Neural cell (in vitro differentiated cells): Measurements from ENCODE around the gene ZMIZ2.

Experiments used
- EP300 ChIP-seq: fragments of 450-650 bp; conservative IDR thresholded peaks from 2 replicates; pipeline ENCODE4 v1.6.1; 2014; ENCODE audit warnings: antibody characterized with exemption, mild to moderate bottlenecking, moderate library complexity; ENCODE audit not compliant: poor library complexity, severe bottlenecking
- EZH2 ChIP-seq: fragments of 200-600, 300-800 bp; shearing (Covaris generic), sonication (generic); IDR thresholded peaks from 2 replicates; pipeline ENCODE4 v1.6.1; 2014; ENCODE audit warnings: antibody characterized with exemption, low read length, borderline replicate concordance, mild to moderate bottlenecking; ENCODE audit not compliant: insufficient read depth, poor library complexity, severe bottlenecking
- MXI1 ChIP-seq: fragments of 450-650 bp; conservative IDR thresholded peaks from 2 replicates; pipeline ENCODE4 v1.6.1; 2014; ENCODE audit warnings: antibody characterized with exemption, mild to moderate bottlenecking; ENCODE audit not compliant: poor library complexity, severe bottlenecking
- POLR2AphosphoS5 ChIP-seq: IDR thresholded peaks from 2 replicates; pipeline ENCODE4 v1.6.1; 2012
- RAD21 ChIP-seq: fragments of 450-650 bp; conservative IDR thresholded peaks from 2 replicates; pipeline ENCODE4 v1.6.1; 2014; ENCODE audit warnings: antibody characterized with exemption, mild to moderate bottlenecking, moderate library complexity
- TAF1 ChIP-seq: IDR thresholded peaks from 2 replicates; pipeline ENCODE4 v1.6.1; 2012; ENCODE audit warnings: low read depth
- TF ChIP-seq, protein P1 (sequence below): fragments of 450-650 bp; IDR thresholded peaks from 2 replicates; pipeline ENCODE4 v1.5.1; 2014; ENCODE audit warnings: antibody characterized with exemption, mild to moderate bottlenecking, moderate library complexity; ENCODE audit not compliant: poor library complexity, severe bottlenecking
- TF ChIP-seq, protein P2 (sequence below): IDR thresholded peaks from 2 replicates; pipeline ENCODE4 v1.6.1; 2012; ENCODE audit warnings: borderline replicate concordance

GRCh38 chr7:44771358-44771757 is 22.7 kb downstream of the ZMIZ2 start:
- TF ChIP-seq, protein P1, sequence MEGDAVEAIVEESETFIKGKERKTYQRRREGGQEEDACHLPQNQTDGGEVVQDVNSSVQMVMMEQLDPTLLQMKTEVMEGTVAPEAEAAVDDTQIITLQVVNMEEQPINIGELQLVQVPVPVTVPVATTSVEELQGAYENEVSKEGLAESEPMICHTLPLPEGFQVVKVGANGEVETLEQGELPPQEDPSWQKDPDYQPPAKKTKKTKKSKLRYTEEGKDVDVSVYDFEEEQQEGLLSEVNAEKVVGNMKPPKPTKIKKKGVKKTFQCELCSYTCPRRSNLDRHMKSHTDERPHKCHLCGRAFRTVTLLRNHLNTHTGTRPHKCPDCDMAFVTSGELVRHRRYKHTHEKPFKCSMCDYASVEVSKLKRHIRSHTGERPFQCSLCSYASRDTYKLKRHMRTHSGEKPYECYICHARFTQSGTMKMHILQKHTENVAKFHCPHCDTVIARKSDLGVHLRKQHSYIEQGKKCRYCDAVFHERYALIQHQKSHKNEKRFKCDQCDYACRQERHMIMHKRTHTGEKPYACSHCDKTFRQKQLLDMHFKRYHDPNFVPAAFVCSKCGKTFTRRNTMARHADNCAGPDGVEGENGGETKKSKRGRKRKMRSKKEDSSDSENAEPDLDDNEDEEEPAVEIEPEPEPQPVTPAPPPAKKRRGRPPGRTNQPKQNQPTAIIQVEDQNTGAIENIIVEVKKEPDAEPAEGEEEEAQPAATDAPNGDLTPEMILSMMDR = no peak
- TF ChIP-seq TAF1 (no peak), EZH2 (no peak), EP300 (no peak), POLR2AphosphoS5 (no peak), RAD21 (no peak), MXI1 (no peak)
- TF ChIP-seq, protein P2, sequence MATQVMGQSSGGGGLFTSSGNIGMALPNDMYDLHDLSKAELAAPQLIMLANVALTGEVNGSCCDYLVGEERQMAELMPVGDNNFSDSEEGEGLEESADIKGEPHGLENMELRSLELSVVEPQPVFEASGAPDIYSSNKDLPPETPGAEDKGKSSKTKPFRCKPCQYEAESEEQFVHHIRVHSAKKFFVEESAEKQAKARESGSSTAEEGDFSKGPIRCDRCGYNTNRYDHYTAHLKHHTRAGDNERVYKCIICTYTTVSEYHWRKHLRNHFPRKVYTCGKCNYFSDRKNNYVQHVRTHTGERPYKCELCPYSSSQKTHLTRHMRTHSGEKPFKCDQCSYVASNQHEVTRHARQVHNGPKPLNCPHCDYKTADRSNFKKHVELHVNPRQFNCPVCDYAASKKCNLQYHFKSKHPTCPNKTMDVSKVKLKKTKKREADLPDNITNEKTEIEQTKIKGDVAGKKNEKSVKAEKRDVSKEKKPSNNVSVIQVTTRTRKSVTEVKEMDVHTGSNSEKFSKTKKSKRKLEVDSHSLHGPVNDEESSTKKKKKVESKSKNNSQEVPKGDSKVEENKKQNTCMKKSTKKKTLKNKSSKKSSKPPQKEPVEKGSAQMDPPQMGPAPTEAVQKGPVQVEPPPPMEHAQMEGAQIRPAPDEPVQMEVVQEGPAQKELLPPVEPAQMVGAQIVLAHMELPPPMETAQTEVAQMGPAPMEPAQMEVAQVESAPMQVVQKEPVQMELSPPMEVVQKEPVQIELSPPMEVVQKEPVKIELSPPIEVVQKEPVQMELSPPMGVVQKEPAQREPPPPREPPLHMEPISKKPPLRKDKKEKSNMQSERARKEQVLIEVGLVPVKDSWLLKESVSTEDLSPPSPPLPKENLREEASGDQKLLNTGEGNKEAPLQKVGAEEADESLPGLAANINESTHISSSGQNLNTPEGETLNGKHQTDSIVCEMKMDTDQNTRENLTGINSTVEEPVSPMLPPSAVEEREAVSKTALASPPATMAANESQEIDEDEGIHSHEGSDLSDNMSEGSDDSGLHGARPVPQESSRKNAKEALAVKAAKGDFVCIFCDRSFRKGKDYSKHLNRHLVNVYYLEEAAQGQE = no peak
